ENCODE measurements around the gene EPS8L2.

The EPS8L2 gene

GRCh38 chr11:704781-705645 lies 1.0 kb upstream of the EPS8L2 start:
- DNase-seq: no peak

GRCh38 chr11:706439-706956 lies 467 bp downstream of the EPS8L2 start:
- no peak for DNase-seq

- no peak for DNase-seq
Observed at GRCh38 chr11:706957-707816, 1.2 kb downstream of the EPS8L2 start.

GRCh38 chr11:707817-708420 lies 1.9 kb downstream of the EPS8L2 start:
- no peak for DNase-seq

GRCh38 chr11:708511-708910 lies 2.5 kb downstream of the EPS8L2 start:
- DNase-seq: no peak

- DNase-seq: no peak
Observed at GRCh38 chr11:709109-709997, 3.3 kb downstream of the EPS8L2 start.

- DNase-seq: no peak
Observed at GRCh38 chr11:714436-714835, 8.4 kb downstream of the EPS8L2 start.

GRCh38 chr11:719214-720016 lies 13.4 kb downstream of the EPS8L2 start:
- DNase-seq: no peak

- no peak for DNase-seq
Observed at GRCh38 chr11:720017-720641, 14.1 kb downstream of the EPS8L2 start.

- peak; percentile 51 for DNase-seq
Observed at GRCh38 chr11:720642-721246, 14.7 kb downstream of the EPS8L2 start.

- no peak for DNase-seq
Observed at GRCh38 chr11:721247-721740, 15.3 kb downstream of the EPS8L2 start.

GRCh38 chr11:721741-722345 lies 15.8 kb downstream of the EPS8L2 start:
- peak; percentile 73 for DNase-seq

GRCh38 chr11:722346-722811 lies 16.3 kb downstream of the EPS8L2 start:
- DNase-seq: no peak

- peak; percentile 85 for DNase-seq
Observed at GRCh38 chr11:723120-723883, 17.3 kb downstream of the EPS8L2 start.

- DNase-seq: no peak
Observed at GRCh38 chr11:724049-724777, 18.2 kb downstream of the EPS8L2 start.

GRCh38 chr11:724778-725386 lies 18.9 kb downstream of the EPS8L2 start:
- no peak for DNase-seq

GRCh38 chr11:725624-726202 lies 19.7 kb downstream of the EPS8L2 start:
- DNase-seq: no peak
